ENCODE results near the gene THAP11. TPM values are rescaled to one million over a fixed set of nuclear protein-coding genes. Genes with fewer than 3 reads are reported as not detected.

THAP11 gene
- total and polyA plus RNA-seq, 2 of the 13 experiments (the other 11 are each of a cell fraction or from before 2014, with no cell fraction given): 44.2 to 53.4 TPM

- TF ChIP-seq ZBTB33 (CRISPR knock-in tag; IDR thresholded peaks at IDR 0.05): 0 out of 2 replicates have a peak, but pooled peaks have one; percentile 7
- no peak for TF ChIP-seq SIX1 (CRISPR knock-in tag; IDR thresholded peaks at IDR 0.05; ENCODE audit: borderline replicate concordance)
- 0 out of 2 replicates have a peak, but pooled peaks have one; percentile 36 for TF ChIP-seq MIXL1 (CRISPR knock-in tag; IDR thresholded peaks at IDR 0.05)
- no peak for TF ChIP-seq ZNF10 (CRISPR knock-in tag; IDR thresholded peaks at IDR 0.05; ENCODE audit: borderline replicate concordance, low read depth)
- TF ChIP-seq KDM5B (CRISPR knock-in tag; IDR thresholded peaks at IDR 0.05; ENCODE audit: borderline replicate concordance): no peak
- no peak for TF ChIP-seq ZNF615 (CRISPR knock-in tag; IDR thresholded peaks at IDR 0.05; ENCODE audit: borderline replicate concordance)
- TF ChIP-seq ZHX2 (IDR thresholded peaks at IDR 0.05; ENCODE audit: low read depth): no peak
- no peak for TF ChIP-seq ZHX2 (CRISPR knock-in tag; IDR thresholded peaks at IDR 0.05; ENCODE audit: borderline replicate concordance)
- TF ChIP-seq GMEB2 (CRISPR knock-in tag; IDR thresholded peaks at IDR 0.05; ENCODE audit: low read depth): no peak
- TF ChIP-seq TFAP4 (IDR thresholded peaks at IDR 0.05; ENCODE audit: borderline replicate concordance, low read depth): peak; percentile 26; the same call in 1 of the 2 replicates
- no peak for TF ChIP-seq SP1 (IDR thresholded peaks at IDR 0.05)
- 0 out of 2 replicates have a peak, but pooled peaks have one; percentile 15 for TF ChIP-seq SP1 (CRISPR knock-in tag; IDR thresholded peaks at IDR 0.05)
- no peak for TF ChIP-seq SSRP1 (CRISPR knock-in tag; IDR thresholded peaks at IDR 0.05)
- no peak for TF ChIP-seq LCORL (IDR thresholded peaks at IDR 0.05)
- TF ChIP-seq LCORL (CRISPR knock-in tag; IDR thresholded peaks at IDR 0.05): no peak
- no peak for TF ChIP-seq ZNF790 (CRISPR knock-in tag; IDR thresholded peaks at IDR 0.05; ENCODE audit: borderline replicate concordance)
- TF ChIP-seq ZNF777 (CRISPR knock-in tag; IDR thresholded peaks at IDR 0.05): no peak
- TF ChIP-seq ZNF446 (CRISPR knock-in tag; IDR thresholded peaks at IDR 0.05): no peak
- TF ChIP-seq ZNF484 (CRISPR knock-in tag; IDR thresholded peaks at IDR 0.05; ENCODE audit: borderline replicate concordance, low read depth): no peak
- no peak for TF ChIP-seq ZBTB1 (CRISPR knock-in tag; IDR thresholded peaks at IDR 0.05; ENCODE audit: borderline replicate concordance)
These were observed 23.2 kb downstream of the THAP11 start (continued) for GRCh38 chr16:67865318-67865717.

Data from HepG2 (cell line).